GM19023 (cell line): ENCODE measurements around the gene CHRDL2.
"Not testable (repeated sequence)": the region's sequence is repeated elsewhere in the genome, so short reads cannot be mapped to it uniquely, and the experiment has no call there.

ENCODE experiments used
- ATAC-seq: cut with Tn5 transposase; IDR thresholded peaks from one replicate; pipeline ENCODE4 v1.9.1; 2021; ENCODE audit warnings: mild to moderate bottlenecking, moderate library complexity; ENCODE audit not compliant: unreplicated experiment

CHRDL2 gene, protein sequence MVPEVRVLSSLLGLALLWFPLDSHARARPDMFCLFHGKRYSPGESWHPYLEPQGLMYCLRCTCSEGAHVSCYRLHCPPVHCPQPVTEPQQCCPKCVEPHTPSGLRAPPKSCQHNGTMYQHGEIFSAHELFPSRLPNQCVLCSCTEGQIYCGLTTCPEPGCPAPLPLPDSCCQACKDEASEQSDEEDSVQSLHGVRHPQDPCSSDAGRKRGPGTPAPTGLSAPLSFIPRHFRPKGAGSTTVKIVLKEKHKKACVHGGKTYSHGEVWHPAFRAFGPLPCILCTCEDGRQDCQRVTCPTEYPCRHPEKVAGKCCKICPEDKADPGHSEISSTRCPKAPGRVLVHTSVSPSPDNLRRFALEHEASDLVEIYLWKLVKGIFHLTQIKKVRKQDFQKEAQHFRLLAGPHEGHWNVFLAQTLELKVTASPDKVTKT

DNA sequence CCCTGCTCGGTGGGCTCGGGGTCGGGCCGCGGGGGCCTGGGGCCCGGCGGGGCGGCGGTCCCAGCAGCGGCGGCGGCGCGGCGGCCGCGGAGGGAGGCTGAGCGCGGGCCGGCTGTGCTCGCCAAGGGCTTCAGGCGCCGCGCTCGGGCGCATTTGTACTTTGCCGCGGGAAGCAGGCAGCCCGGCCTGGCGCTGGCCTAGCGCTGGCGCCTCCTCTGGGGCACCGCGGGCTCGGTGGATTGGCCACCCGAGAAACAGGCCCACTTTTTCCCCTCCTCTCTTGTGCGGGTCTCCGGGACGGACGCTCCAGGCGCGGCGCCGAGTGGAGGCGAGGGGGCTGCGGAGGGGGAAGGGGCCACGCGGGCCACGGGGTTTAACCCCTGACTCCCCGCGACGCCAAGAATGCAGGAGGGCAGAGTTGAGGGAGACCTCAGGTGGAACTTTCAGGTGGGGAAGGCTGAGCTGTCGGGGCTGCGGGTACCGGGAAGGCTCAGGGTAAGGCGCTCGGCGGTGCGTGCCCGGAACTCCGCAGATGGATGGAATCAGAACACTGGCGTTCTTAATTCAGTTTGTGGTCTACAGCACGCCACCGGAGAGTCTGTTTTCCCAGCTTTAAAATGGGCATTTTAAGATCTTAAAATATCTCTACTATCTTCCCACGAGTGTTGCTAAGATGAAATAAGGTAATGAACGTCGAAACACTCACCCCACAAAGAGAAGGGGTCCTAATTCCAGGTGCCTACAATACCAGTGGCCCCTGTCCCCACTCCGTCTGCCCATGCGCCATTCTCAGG, at the start of gene CHRDL2:
Gene CHRDL2, minus strand, starts transcription at position 126 of the 794 bp plus-strand sequence. CDS start 538 bp downstream, outside the sequence.
- no peak for ATAC-seq

DNA sequence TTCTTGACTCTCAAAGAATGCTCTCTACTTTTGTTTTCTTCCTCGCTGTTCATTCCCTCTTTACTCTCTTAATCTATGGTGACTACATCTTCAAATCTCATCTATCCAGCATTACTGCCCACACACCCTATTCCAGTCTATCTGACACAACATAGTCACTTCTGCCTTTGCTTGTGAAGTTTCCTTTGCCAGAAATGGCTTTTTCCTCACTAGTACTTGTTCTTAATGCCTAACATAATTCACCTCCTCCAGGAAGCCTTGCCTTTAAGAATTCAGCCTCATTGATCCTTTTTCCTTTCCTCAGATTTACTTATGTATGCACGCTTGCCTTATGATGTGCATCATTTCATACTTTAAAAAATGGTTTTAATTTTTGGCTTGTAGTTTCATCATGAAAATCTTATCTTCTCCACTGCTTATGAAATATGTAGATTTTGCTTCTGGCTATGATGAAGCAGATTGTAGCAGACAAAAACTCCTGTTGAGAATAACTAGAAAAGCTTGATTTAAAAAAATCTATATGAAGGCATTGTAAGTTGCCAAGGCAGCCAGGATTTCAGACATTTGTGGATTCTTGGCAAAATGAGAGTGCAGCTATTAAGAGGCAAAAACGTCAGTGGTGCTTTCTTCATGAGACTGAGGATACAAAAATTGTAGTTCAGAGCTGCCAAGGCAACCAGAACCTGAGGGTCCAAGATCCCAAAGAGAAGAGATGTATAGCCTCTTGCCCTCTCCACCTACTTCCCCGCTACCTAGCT, 49.2 kb upstream of the CHRDL2 start:
- ATAC-seq: no peak

DNA sequence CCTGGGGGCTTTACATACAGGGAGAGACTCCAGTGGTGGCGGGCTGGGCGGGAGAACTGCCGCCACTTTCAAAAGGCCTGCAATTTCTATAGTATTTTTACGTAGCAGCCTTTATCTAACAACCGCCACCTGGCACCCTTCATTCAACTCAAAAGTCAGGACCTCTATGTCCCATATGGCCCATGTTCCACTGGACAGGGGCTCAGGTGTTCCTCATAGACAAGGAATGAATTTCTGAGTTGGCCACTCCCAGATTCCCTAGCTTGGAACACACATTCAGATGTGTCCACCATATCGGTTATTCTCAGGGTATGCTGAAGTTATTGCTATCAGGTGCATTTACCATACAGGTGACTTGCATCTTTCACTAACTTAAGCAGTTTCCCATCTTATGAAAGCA, 47.4 kb upstream of the CHRDL2 start:
- ATAC-seq: no peak

DNA sequence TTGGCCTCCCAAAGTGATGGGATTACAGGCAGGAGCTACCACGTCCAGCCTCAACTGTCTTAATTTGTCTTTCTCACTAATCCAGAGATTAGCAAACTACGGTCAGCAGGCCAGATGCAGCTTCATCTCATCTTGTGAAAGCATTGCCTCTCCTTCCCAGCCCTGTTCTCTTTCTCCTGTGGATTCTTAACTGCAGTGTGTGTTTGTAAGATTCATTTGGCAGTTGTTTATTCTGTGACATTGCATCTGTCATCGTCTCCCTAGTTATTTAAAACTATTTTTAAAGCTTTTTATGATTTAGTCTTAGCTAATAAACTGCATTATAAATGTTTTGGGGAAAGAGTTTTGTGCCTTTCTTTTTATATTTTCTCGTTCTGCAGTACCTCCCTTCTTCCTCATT, 46.7 kb upstream of the CHRDL2 start:
- no peak for ATAC-seq

DNA sequence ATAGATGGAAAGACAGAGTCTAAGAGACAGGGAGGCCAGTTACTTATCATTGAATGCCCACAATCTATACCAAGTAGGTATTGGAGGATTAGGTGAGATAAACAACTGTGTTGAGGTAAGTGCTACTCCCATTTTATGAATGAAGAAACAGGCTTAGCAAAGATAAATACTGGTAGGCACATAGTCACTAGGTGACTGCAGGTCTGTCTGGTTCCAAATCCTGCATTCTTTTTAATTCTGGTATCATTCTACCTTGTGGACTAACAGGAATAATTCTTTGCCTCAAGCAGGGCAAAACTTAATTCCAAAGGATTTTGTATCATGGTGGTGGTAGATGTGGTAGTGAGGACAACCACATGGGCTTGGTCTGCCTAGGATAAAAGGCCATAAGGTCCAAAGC, 45.8 kb upstream of the CHRDL2 start:
- no peak for ATAC-seq

DNA sequence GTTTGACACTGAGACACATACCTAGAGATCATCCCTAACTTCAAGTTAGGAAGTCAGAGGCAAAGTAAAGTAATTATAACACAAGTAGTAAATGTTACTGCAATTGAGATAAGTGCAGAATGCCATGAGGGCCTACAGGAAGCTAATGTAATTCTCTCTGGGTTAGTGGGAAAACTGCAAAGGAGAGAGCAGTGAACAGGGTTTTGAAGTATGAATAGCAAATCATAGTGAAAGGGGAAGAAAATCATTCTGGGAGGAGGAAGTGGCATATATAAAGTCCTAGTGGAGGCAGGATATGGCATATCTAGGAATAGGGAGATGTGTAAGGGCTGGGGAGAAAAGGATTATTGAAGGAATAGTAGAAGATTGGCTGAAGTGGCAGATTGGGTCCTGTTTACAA, 45.3 kb upstream of the CHRDL2 start:
- ATAC-seq: no peak

DNA sequence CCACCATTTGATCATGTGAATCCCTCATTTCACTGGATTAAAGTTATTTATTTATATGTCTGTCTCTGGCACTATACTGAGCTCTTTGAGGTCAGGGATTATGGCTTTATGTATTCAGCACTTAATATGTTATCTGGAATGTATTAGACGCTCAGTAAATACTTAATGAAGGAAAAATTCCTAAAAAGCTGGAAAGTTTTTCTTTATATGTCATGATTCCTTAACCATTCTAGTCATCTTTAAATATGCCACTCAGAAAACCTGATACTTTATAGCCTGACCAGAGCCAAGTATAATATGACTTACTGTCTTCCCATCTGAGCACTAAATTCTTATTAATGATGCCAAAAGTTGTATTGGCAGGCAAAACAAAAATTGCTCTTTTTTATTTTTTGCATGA, 44.5 kb upstream of the CHRDL2 start:
- ATAC-seq: no peak

DNA sequence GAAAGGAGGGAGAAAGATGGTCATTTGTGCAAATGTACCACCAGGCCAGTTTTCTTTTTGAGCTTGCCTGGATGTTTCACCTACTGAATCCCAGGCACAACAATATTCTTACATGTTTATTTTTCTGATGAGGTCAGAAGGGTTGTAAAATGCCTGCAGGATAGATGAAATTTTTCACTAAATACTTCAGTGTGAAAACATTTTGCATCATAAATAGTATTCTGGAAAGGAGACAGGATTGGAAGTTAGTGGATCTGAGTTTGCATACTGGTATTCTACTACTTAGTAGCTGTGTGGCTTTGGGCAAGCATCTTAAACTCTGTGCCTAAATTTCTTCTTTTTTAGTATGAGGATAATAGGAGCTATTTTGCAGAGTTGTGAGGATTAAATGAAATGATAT, 42.2 kb upstream of the CHRDL2 start:
- ATAC-seq: no peak

DNA sequence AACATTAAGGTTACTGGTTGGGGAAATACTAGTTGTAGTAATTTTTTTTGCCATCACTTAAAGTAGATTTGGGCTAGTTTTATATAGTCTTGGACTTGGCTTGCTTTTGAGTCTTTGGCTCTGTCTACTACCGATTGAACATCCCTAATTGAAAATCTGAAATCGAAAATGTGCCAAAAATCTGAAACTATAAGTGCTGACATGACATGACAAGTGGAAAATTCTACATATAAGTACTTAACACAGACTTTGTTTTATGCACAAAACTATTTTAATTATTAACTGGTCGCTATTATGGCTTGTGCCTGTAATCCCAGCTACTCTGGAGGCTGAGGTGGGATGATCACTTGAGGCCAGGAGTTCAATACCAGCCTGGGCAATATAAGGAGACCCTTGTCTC, 39.9 kb upstream of the CHRDL2 start:
- no peak for ATAC-seq

DNA sequence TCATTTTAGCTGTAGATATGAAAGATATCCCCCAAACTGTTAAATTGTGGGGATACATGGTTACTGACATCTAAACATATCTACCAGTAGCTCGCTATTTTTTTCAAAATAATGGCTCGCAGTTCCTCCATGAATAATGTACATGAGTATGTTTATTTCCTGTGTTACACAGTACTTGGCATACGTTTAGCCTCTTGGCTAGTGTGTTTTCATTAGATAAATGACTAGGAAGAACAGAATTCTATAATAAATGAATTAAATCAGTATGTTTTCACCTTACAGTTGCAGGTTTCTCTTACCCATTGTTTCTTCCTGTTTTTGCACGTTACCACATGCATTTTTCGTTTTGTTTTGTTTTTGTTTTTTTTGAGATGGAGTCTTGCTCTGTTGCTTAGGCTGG, 39.2 kb upstream of the CHRDL2 start:
- ATAC-seq: no peak

DNA sequence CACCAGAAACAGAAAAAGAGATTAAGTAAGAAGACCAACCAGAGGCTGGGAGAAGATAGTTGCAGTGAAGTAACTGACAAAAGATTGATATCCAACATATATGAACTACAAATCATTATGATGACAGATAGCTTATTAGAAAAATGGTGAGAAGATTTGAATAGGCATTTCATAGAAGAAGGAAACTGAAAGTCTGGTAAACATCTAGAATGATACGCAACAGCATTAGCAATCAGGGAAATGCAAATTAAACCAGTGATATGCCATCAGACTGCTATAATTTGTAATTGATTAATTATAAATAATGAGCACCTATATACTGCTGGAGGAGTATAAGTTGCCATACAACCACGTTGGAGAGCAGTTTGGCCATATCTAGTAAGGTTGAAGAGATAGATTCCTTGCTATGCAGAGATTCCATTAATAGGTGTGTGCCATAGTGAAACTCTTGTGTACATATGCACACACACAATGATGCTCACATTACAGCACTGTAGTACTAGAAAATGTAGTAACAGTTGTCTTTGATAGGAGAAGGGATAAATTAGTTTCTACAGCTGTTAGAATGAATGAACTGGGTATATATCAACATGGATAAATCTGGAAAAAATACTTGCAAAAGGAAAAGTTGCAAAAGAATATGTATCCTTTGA, 38.0 kb upstream of the CHRDL2 start:
- no peak for ATAC-seq

DNA sequence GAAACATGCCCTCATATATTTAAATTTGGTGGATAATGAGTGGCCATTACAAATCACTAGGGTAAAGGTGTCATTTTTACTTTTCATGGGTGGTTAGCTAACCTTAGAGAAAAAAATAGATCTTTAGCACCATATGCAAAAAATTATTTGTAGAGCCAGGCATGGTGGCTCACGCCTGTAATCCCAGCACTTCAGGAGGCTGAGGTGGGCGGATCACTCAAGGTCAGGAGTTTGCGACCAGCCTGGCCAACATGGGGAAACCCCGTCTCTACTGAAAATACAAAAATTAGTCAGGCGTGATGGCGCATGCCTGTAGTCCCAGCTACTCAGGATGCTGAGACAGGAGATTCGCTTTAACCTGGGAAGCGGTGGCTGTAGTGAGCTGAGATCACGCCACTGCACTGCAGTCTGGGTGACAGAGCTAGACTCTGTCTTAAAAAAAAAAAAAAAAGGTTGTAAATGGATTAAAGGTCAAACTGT, 37.0 kb upstream of the CHRDL2 start:
- ATAC-seq: peak; percentile 66

DNA sequence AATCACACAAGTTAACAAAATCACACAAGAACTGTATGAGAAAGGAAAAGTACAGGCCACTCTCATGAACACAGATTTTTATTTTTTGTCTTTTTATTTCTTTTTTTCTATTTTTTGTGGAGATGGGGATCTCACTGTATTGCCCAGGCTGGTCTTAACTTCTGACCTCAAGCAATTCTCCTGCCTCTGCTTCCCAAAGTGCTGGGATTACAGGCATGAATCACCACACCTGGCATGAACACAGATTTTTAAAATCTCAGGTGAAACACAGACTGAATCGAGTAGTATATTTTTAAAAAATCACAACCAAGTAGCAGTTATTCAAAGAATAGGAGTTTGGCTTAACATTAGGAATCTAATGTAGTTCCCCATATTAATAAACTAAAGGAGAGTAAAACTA, 35.7 kb upstream of the CHRDL2 start:
- no peak for ATAC-seq

DNA sequence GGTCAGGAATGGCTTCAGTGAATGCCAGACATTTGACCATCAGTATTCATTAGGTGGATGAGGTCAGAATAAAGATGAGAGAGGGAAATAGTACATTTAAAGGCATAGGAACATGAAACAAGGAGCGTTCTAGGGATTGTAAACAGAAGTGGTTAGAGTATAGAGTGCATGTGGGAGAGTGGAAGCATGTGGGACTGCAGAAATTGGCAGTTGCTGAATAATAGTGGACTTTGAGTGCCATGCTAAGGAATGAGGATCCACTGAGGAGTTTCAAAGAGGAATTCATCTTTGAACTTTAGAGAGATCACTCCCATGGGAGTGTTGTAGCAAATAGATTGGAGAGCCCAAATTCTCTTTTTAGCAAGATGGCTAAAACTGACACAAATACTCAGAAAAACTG, 25.3 kb upstream of the CHRDL2 start:
- ATAC-seq: no peak

DNA sequence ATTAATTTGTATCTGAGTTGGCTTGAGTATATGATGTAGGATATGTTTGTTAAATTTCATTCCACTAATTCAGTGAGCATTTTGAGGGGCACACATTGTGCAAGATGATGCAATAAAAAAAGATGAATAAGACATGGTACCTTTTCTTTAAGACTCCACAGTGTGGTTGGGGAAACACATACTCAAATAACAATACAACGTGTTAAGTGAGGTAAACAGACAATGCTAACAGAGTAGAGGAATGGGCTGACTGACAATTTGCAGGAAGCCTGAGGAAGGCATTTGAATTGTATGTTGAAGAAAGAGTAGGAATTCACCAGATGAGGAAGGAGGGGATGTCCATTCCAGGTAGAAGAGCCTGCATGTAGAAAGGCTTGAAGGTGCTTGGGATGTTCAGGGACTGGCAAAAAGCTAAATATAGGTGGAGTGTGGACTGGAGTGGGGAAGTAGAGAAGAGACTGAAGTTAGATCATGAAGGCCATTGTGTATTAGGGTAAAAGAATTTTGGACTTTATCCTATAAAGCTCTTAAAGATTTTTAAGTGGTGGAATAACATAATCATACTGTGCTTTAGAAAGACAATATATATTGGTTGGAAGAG, 24.3 kb upstream of the CHRDL2 start:
- ATAC-seq: no peak

DNA sequence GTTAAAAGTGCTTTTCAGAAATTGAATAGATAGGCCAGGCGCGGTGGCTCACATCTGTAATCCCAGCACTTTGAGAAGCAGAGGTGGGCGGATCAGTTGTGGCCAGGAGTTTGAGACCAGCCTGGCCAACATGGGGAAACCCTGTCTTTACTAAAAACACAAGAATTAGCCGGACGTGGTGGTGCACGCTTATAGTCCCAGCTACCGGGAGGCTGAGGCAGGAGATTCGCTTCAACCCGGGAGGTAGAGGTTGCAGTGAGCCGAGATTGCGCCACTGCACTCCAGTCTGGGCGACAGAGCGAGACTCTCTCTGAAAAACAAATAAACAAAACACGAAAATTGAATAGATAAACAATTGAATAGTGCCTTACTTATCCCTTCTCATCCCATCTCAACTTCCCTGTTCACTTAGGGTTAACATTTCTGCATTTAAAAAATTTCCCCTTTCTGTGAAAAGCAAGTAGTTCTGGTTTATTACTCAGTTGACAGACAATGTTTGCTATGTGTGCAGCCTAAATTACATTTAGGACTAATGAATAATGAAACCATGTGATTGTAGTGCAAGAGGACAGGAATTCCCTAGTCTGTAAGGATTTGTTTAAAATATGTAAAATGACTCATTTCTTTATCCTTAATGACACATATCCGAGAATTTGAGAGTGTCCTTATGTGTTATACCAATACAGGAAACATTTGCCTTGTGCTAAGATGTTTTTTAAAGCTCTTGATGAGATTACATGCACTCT, 23.5 kb upstream of the CHRDL2 start:
- ATAC-seq: no peak

DNA sequence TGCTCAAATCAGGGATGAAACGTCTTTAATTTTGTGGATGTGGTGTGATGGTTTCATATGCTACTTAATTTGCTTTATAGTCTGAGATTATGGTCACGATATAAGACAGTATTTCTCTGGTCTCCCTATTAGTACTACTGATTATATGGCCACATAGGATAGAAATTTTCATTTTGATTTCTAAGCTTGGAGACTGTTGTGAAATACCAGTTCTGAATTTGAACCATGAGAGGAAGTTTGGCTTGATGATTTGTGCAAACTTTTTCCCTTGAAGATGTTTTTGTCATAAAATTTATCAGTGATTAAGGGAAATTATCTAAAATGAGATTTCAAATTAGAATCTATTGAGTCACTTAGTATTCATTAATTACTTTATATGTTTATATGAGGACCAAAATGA, 20.1 kb upstream of the CHRDL2 start:
- ATAC-seq: no peak

DNA sequence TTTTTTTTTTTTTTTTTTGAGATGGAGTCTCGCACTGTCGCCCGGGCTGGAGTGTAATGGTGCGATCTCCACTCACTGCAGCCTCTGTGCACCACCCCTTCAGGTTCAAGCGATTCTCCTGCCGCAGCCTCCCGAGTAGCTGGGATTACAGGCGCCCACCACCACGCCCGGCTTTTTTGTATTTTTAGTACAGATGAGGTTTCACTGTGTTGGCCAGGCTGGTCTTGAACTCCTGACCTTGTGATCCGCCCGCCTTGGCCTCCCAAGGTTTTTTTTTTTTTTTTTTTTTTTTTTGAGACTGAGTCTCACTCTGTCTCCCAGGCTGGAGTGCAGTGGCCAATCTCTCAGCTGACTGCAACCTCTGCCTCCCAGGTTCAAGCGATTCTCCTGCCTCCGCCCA, 19.4 kb upstream of the CHRDL2 start:
- ATAC-seq: not testable (repeated sequence)

DNA sequence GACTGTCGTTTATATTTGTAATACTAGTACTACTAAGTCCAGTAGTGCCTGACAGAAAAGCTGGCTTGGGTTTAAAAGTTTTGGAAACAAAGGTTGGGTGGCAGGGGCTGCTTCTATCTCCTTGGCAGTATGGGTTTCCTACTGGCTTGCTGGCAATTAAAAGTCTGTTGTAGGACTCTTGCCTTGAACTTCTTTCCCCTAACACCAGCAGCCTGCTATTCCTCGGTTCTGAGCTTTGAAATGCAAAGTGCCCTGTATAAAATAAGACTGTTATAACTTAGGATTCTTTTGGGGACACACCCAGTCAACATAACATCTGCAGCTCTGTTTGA, 18.7 kb upstream of the CHRDL2 start:
- no peak for ATAC-seq
